ENCODE measurements around the gene WDR27.

The WDR27 gene

GRCh38 chr6:169659820-169660610 is 41.8 kb downstream of the WDR27 start:
- Histone ChIP-seq H3K36me3 (ENCODE audit: control insufficient read depth, low read depth, low read length) (peaks cover 60% of the 10 kb centered on the region), H3K4me1 (ENCODE audit: control insufficient read depth, low read depth, low read length) (no peaks in the 10 kb centered on the region)

DNA sequence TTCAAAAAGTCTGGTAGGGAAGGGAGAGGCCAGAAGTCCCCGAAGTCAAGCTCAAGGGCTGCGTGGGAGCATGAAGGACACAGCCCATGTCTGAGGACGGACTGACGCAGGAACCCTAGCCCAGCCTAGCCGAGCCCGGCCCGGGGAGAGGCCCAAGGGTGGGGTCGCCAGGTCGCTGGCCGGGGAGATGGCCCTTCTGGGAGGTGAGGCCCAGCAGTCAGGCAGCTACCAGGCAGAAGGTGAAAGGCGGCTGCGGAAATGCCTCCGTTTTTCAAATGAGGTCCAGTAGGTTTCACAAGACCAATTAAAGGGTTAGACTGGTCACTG is 44.6 kb downstream of the WDR27 start:
- no peak overlapping the region for H3K27ac ChIP-seq (ENCODE audit: low read length)
- no peaks in the 10 kb centered on the region for H3K9me3 ChIP-seq (ENCODE audit: control insufficient read depth, low read depth, low read length)
- no peak overlapping the region for H3K4me3 ChIP-seq (ENCODE audit: low read length)
- H3K4me1 ChIP-seq (ENCODE audit: control insufficient read depth, low read depth, low read length), result no peaks in the 10 kb centered on the region
- no peak overlapping the region for H3K9ac ChIP-seq (ENCODE audit: low read length)
- peaks cover 52% of the 10 kb centered on the region for H3K36me3 ChIP-seq (ENCODE audit: control insufficient read depth, low read depth, low read length)
- no peaks in the 10 kb centered on the region for H3K27me3 ChIP-seq (ENCODE audit: control insufficient read depth, insufficient read depth, low read length)

More at GRCh38 chr6:169659820-169660610, 41.8 kb downstream of the WDR27 start:
- no peak overlapping the region for H3K4me3 ChIP-seq (ENCODE audit: low read length)
- H3K9ac ChIP-seq (ENCODE audit: low read length), result no peak overlapping the region
- H3K27ac ChIP-seq (ENCODE audit: low read length), result no peak overlapping the region
- H3K9me3 ChIP-seq (ENCODE audit: control insufficient read depth, low read depth, low read length), result no peaks in the 10 kb centered on the region
- H3K27me3 ChIP-seq (ENCODE audit: control insufficient read depth, insufficient read depth, low read length), result no peaks in the 10 kb centered on the region

GRCh38 chr6:169656546-169657283 is 45.1 kb downstream of the WDR27 start:
- no peaks in the 10 kb centered on the region for H3K27me3 ChIP-seq (ENCODE audit: control insufficient read depth, insufficient read depth, low read length)
- no peak overlapping the region for H3K27ac ChIP-seq (ENCODE audit: low read length)
- no peak overlapping the region for H3K9ac ChIP-seq (ENCODE audit: low read length)
- peaks cover 49% of the 10 kb centered on the region for H3K36me3 ChIP-seq (ENCODE audit: control insufficient read depth, low read depth, low read length)
- H3K4me3 ChIP-seq (ENCODE audit: low read length), result no peak overlapping the region
- no peaks in the 10 kb centered on the region for H3K4me1 ChIP-seq (ENCODE audit: control insufficient read depth, low read depth, low read length)
- H3K9me3 ChIP-seq (ENCODE audit: control insufficient read depth, low read depth, low read length), result no peaks in the 10 kb centered on the region

- no peak overlapping the region for H3K27ac ChIP-seq (ENCODE audit: low read length)
- no peak overlapping the region for H3K4me3 ChIP-seq (ENCODE audit: low read length)
- no peaks in the 10 kb centered on the region for H3K27me3 ChIP-seq (ENCODE audit: control insufficient read depth, insufficient read depth, low read length)
- H3K36me3 ChIP-seq (ENCODE audit: control insufficient read depth, low read depth, low read length), result peaks cover 42% of the 10 kb centered on the region
- no peak overlapping the region for H3K9ac ChIP-seq (ENCODE audit: low read length)
- H3K9me3 ChIP-seq (ENCODE audit: control insufficient read depth, low read depth, low read length), result no peaks in the 10 kb centered on the region
- no peaks in the 10 kb centered on the region for H3K4me1 ChIP-seq (ENCODE audit: control insufficient read depth, low read depth, low read length)
Observed at GRCh38 chr6:169654598-169655391, 47.0 kb downstream of the WDR27 start.

DNA sequence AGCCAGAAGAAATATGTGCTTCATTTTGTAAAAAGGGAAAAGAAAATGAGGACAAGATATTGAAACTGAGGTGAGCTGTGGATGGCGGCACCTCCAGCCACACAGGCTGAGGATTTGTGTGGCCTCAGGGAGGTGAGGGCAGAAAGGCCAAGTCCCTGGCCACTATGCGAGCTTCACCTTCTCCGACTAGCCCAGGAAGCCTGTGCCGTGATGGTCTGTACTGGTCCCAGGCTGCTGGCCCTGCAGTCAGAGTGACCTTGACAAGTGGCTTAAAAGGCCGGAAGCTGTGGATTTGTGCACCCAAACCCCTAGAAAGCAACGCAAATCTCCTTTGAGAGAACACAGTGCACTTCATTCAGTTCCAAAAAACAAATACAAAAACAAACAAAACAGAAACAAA is 48.1 kb downstream of the WDR27 start:
- no peaks in the 10 kb centered on the region for H3K4me1 ChIP-seq (ENCODE audit: control insufficient read depth, low read depth, low read length)
- H3K27ac ChIP-seq (ENCODE audit: low read length), result no peak overlapping the region
- peaks cover 34% of the 10 kb centered on the region for H3K36me3 ChIP-seq (ENCODE audit: control insufficient read depth, low read depth, low read length)
- H3K4me3 ChIP-seq (ENCODE audit: low read length), result no peak overlapping the region
- H3K9me3 ChIP-seq (ENCODE audit: control insufficient read depth, low read depth, low read length), result no peaks in the 10 kb centered on the region
- H3K9ac ChIP-seq (ENCODE audit: low read length), result no peak overlapping the region
- no peaks in the 10 kb centered on the region for H3K27me3 ChIP-seq (ENCODE audit: control insufficient read depth, insufficient read depth, low read length)

GRCh38 chr6:169652896-169653295 is 48.9 kb downstream of the WDR27 start:
- Histone ChIP-seq H3K9me3 (ENCODE audit: control insufficient read depth, low read depth, low read length) (no peaks in the 10 kb centered on the region), H3K27me3 (ENCODE audit: control insufficient read depth, insufficient read depth, low read length) (no peaks in the 10 kb centered on the region), H3K27ac (ENCODE audit: low read length) (no peak overlapping the region), H3K36me3 (ENCODE audit: control insufficient read depth, low read depth, low read length) (peaks cover 31% of the 10 kb centered on the region), H3K9ac (ENCODE audit: low read length) (no peak overlapping the region), H3K4me3 (ENCODE audit: low read length) (no peak overlapping the region), H3K4me1 (ENCODE audit: control insufficient read depth, low read depth, low read length) (no peaks in the 10 kb centered on the region)

GRCh38 chr6:169651498-169651897 is 50.3 kb downstream of the WDR27 start:
- Histone ChIP-seq H3K9me3 (ENCODE audit: control insufficient read depth, low read depth, low read length) (no peaks in the 10 kb centered on the region), H3K9ac (ENCODE audit: low read length) (no peak overlapping the region), H3K4me3 (ENCODE audit: low read length) (no peak overlapping the region)

DNA sequence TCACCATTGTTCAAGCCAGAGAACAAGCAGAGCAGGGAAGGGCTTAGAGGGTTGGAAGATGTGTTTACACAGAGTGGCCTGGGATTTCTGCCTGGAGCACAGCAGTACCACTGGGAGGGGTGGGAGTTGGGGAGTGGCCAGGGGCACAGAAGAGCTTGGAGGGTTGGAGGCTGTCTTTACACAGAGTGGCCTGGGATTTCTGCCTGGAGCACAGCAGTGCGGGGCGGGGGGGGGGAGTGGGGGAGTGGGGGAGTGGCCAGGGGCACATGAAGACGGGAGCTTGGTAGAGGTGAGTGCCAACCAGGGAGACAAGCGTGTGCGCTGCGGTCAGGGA is 50.9 kb downstream of the WDR27 start:
- H3K27ac ChIP-seq (ENCODE audit: low read length), result no peak overlapping the region
- H3K4me3 ChIP-seq (ENCODE audit: low read length), result no peak overlapping the region
- H3K9ac ChIP-seq (ENCODE audit: low read length), result no peak overlapping the region
- H3K9me3 ChIP-seq (ENCODE audit: control insufficient read depth, low read depth, low read length), result no peaks in the 10 kb centered on the region
- H3K27me3 ChIP-seq (ENCODE audit: control insufficient read depth, insufficient read depth, low read length), result no peaks in the 10 kb centered on the region
- peaks cover 14% of the 10 kb centered on the region for H3K36me3 ChIP-seq (ENCODE audit: control insufficient read depth, low read depth, low read length)
- no peaks in the 10 kb centered on the region for H3K4me1 ChIP-seq (ENCODE audit: control insufficient read depth, low read depth, low read length)

More at GRCh38 chr6:169651498-169651897, 50.3 kb downstream of the WDR27 start:
- H3K36me3 ChIP-seq (ENCODE audit: control insufficient read depth, low read depth, low read length), result peaks cover 17% of the 10 kb centered on the region
- no peaks in the 10 kb centered on the region for H3K4me1 ChIP-seq (ENCODE audit: control insufficient read depth, low read depth, low read length)
- no peak overlapping the region for H3K27ac ChIP-seq (ENCODE audit: low read length)
- no peaks in the 10 kb centered on the region for H3K27me3 ChIP-seq (ENCODE audit: control insufficient read depth, insufficient read depth, low read length)

DNA sequence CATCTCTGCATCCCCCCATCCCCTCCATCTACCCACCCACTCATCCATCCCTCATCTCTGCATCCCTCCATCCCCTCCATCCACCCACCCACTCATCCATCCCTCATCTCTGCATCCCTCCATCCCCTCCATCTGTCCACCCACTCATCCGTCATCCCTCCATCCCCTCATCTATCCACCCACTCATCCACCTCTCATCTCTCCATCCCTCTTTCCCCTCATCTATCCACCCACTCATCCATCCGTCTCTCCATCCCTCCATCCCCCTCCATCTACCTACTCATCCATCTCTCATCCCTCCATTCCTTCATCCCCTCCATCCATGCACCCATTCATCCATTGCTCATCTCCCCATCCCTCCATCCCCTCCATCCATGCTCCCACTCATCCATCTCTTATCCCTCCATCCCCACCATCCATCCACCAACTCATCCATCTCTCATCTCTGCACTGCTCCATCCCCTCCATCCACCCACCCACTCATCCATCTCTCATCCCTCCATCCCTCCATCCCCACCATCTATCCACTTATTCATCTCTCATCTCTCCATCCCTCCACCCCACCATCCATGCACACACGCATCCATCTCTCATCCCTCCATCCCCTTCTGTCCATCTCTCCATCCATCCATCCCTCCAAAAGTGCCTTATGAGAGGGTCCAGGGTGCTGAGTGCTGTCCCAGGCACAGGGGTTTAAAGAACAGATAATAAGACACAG is 51.4 kb downstream of the WDR27 start:
- Histone ChIP-seq H3K27me3 (ENCODE audit: control insufficient read depth, insufficient read depth, low read length) (no peaks in the 10 kb centered on the region), H3K4me3 (ENCODE audit: low read length) (no peak overlapping the region), H3K27ac (ENCODE audit: low read length) (no peak overlapping the region), H3K9ac (ENCODE audit: low read length) (no peak overlapping the region), H3K9me3 (ENCODE audit: control insufficient read depth, low read depth, low read length) (no peaks in the 10 kb centered on the region), H3K36me3 (ENCODE audit: control insufficient read depth, low read depth, low read length) (peaks cover 14% of the 10 kb centered on the region), H3K4me1 (ENCODE audit: control insufficient read depth, low read depth, low read length) (no peaks in the 10 kb centered on the region)

- Histone ChIP-seq H3K36me3 (ENCODE audit: control insufficient read depth, low read depth, low read length) (peaks cover 7% of the 10 kb centered on the region), H3K27ac (ENCODE audit: low read length) (no peak overlapping the region), H3K27me3 (ENCODE audit: control insufficient read depth, insufficient read depth, low read length) (no peaks in the 10 kb centered on the region)
Observed at GRCh38 chr6:169648617-169649016, 53.2 kb downstream of the WDR27 start.

GRCh38 chr6:169648092-169648491 is 53.7 kb downstream of the WDR27 start:
- Histone ChIP-seq H3K27me3 (ENCODE audit: control insufficient read depth, insufficient read depth, low read length) (no peaks in the 10 kb centered on the region), H3K27ac (ENCODE audit: low read length) (no peak overlapping the region), H3K4me3 (ENCODE audit: low read length) (no peak overlapping the region), H3K4me1 (ENCODE audit: control insufficient read depth, low read depth, low read length) (no peaks in the 10 kb centered on the region), H3K36me3 (ENCODE audit: control insufficient read depth, low read depth, low read length) (peaks cover 6% of the 10 kb centered on the region), H3K9ac (ENCODE audit: low read length) (no peak overlapping the region), H3K9me3 (ENCODE audit: control insufficient read depth, low read depth, low read length) (no peaks in the 10 kb centered on the region)

More at GRCh38 chr6:169648617-169649016, 53.2 kb downstream of the WDR27 start:
- no peak overlapping the region for H3K4me3 ChIP-seq (ENCODE audit: low read length)
- no peak overlapping the region for H3K9ac ChIP-seq (ENCODE audit: low read length)
- H3K4me1 ChIP-seq (ENCODE audit: control insufficient read depth, low read depth, low read length), result no peaks in the 10 kb centered on the region
- H3K9me3 ChIP-seq (ENCODE audit: control insufficient read depth, low read depth, low read length), result no peaks in the 10 kb centered on the region
